ENCODE measurements around the gene ZNF536. TPM values are rescaled to one million over a fixed set of nuclear protein-coding genes. Genes with fewer than 3 reads are reported as not detected.

The ZNF536 gene
- total RNA-seq, 1 experiment from 2014 or later, result 0.05 TPM

DNA sequence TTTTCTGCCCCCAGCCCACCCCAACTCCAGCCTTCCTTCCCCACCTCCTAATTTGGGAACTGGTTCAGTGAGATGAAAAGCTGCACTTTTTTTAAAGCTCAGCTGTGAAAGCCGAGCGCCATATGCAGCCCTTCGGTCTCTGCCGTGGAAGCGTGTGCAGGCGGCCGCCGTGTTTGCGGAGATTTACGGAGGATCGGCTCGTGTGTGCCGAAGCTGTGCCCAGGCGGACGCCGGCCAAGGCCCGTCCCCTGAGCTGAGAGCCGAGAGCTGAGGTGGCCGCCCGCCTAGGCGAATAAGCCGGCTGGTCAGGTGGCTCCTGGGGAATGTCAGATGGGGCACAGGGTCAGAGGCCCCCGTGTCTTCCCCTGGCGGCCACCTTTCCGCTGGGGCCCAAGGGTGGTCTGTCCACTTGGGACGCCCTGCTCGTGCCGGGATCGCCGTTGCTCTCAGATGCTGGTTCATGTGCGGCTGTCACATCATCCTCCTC lies 78.7 kb downstream of the ZNF536 start:
- H3K36me3 ChIP-seq (ENCODE audit: control insufficient read depth, insufficient read depth, low read length), result no peaks in the 10 kb centered on the region
- H3K27me3 ChIP-seq (ENCODE audit: control insufficient read depth, insufficient read depth, low read length), result peaks cover 28% of the 10 kb centered on the region
- no peaks in the 10 kb centered on the region for H3K9me3 ChIP-seq (ENCODE audit: control insufficient read depth, insufficient read depth, low read depth, low read length)
- POLR2A ChIA-PET, result no interaction called here
- in situ Hi-C loops (cut with HindIII; ENCODE audit: low pct_unique_long_range_greater_than_20kb, low sequenced_read_pairs) (no loop called here), intact Hi-C loops (cut with micrococcal nuclease; ENCODE audit: unreplicated experiment) (no loop called here)
- DNase-seq (ENCODE audit: low read depth, low spot score) (no peak), ATAC-seq (no peak)
- no peaks in the 10 kb centered on the region for H3K4me1 ChIP-seq (ENCODE audit: control insufficient read depth, insufficient read depth, low read length)
- no peak overlapping the region for H3K4me3 ChIP-seq (ENCODE audit: low read depth in 2 of 2, low read length in 2 of 2)
- no TSS peak for BruUV-seq (replicated peaks)
- CTCF ChIA-PET, result no interaction called here
- no peak overlapping the region for H3K27ac ChIP-seq (ENCODE audit: low read length)
- TF ChIP-seq, protein P1, sequence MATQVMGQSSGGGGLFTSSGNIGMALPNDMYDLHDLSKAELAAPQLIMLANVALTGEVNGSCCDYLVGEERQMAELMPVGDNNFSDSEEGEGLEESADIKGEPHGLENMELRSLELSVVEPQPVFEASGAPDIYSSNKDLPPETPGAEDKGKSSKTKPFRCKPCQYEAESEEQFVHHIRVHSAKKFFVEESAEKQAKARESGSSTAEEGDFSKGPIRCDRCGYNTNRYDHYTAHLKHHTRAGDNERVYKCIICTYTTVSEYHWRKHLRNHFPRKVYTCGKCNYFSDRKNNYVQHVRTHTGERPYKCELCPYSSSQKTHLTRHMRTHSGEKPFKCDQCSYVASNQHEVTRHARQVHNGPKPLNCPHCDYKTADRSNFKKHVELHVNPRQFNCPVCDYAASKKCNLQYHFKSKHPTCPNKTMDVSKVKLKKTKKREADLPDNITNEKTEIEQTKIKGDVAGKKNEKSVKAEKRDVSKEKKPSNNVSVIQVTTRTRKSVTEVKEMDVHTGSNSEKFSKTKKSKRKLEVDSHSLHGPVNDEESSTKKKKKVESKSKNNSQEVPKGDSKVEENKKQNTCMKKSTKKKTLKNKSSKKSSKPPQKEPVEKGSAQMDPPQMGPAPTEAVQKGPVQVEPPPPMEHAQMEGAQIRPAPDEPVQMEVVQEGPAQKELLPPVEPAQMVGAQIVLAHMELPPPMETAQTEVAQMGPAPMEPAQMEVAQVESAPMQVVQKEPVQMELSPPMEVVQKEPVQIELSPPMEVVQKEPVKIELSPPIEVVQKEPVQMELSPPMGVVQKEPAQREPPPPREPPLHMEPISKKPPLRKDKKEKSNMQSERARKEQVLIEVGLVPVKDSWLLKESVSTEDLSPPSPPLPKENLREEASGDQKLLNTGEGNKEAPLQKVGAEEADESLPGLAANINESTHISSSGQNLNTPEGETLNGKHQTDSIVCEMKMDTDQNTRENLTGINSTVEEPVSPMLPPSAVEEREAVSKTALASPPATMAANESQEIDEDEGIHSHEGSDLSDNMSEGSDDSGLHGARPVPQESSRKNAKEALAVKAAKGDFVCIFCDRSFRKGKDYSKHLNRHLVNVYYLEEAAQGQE (IDR thresholded peaks at IDR 0.05; ENCODE audit: insufficient read depth in 1 of 2, low read depth in 2 of 2, low read length in 1 of 2), result no peak
- TF ChIP-seq TCF7L2 (IDR thresholded peaks at IDR 0.05; ENCODE audit: low read depth, low read length), result no peak
- TF ChIP-seq POLR2AphosphoS5 (IDR thresholded peaks at IDR 0.05; ENCODE audit: low read depth, low read length), result no peak
- TF ChIP-seq SIN3A (IDR thresholded peaks at IDR 0.05; ENCODE audit: borderline replicate concordance, insufficient read depth, low read depth, low read length), result no peak
- TF ChIP-seq, protein P2, sequence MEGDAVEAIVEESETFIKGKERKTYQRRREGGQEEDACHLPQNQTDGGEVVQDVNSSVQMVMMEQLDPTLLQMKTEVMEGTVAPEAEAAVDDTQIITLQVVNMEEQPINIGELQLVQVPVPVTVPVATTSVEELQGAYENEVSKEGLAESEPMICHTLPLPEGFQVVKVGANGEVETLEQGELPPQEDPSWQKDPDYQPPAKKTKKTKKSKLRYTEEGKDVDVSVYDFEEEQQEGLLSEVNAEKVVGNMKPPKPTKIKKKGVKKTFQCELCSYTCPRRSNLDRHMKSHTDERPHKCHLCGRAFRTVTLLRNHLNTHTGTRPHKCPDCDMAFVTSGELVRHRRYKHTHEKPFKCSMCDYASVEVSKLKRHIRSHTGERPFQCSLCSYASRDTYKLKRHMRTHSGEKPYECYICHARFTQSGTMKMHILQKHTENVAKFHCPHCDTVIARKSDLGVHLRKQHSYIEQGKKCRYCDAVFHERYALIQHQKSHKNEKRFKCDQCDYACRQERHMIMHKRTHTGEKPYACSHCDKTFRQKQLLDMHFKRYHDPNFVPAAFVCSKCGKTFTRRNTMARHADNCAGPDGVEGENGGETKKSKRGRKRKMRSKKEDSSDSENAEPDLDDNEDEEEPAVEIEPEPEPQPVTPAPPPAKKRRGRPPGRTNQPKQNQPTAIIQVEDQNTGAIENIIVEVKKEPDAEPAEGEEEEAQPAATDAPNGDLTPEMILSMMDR (IDR thresholded peaks at IDR 0.05), result no peak

DNA sequence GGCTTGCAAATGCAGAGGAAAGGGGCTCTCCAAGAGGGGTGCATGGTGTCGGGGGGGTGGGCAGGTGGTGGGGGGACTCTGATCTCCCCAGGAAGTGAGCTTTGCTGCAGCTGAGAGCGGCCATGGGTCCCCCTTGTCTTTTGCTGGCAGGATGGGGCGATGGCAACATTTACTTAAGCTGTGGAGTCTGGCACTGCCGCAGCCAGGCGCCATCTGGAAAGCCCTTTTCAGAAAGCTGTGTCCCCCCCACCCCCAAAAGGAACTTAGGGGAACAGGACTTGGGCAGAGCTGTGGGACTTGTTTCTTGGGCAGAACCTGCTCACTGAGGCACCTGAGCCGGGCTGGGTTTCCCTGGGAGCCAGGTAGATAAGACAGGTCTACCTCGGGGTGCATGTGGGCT lies 80.7 kb downstream of the ZNF536 start:
- ChIA-PET POLR2A (no interaction called here), CTCF (no interaction called here)
- intact Hi-C loops (cut with micrococcal nuclease; ENCODE audit: unreplicated experiment), result no loop called here
- ATAC-seq (no peak), DNase-seq (ENCODE audit: low read depth, low spot score) (no peak)
- Histone ChIP-seq H3K27me3 (ENCODE audit: control insufficient read depth, insufficient read depth, low read length) (peaks cover 18% of the 10 kb centered on the region), H3K4me3 (ENCODE audit: low read depth in 2 of 2, low read length in 2 of 2) (no peak overlapping the region), H3K36me3 (ENCODE audit: control insufficient read depth, insufficient read depth, low read length) (no peaks in the 10 kb centered on the region), H3K9me3 (ENCODE audit: control insufficient read depth, insufficient read depth, low read depth, low read length) (no peaks in the 10 kb centered on the region), H3K4me1 (ENCODE audit: control insufficient read depth, insufficient read depth, low read length) (no peaks in the 10 kb centered on the region), H3K27ac (ENCODE audit: low read length) (no peak overlapping the region)
- BruUV-seq (replicated peaks), result no TSS peak
- TF ChIP-seq, protein P1 (IDR thresholded peaks at IDR 0.05; ENCODE audit: insufficient read depth in 1 of 2, low read depth in 2 of 2, low read length in 1 of 2), result no peak
- TF ChIP-seq SIN3A (IDR thresholded peaks at IDR 0.05; ENCODE audit: borderline replicate concordance, insufficient read depth, low read depth, low read length) (no peak), TCF7L2 (IDR thresholded peaks at IDR 0.05; ENCODE audit: low read depth, low read length) (no peak), POLR2AphosphoS5 (IDR thresholded peaks at IDR 0.05; ENCODE audit: low read depth, low read length) (no peak)
- TF ChIP-seq, protein P2 (IDR thresholded peaks at IDR 0.05), result no peak
- in situ Hi-C loops (cut with HindIII; ENCODE audit: low pct_unique_long_range_greater_than_20kb, low sequenced_read_pairs), result no loop called here
